GM19467 (cell line): ENCODE results near the gene ITPRIPL1.

ENCODE experiments used
- ATAC-seq: cut with Tn5 transposase; IDR thresholded peaks from one replicate; pipeline ENCODE4 v1.9.1; 2021; ENCODE audit warnings: mild to moderate bottlenecking, moderate library complexity; ENCODE audit not compliant: unreplicated experiment

The ITPRIPL1 gene

DNA sequence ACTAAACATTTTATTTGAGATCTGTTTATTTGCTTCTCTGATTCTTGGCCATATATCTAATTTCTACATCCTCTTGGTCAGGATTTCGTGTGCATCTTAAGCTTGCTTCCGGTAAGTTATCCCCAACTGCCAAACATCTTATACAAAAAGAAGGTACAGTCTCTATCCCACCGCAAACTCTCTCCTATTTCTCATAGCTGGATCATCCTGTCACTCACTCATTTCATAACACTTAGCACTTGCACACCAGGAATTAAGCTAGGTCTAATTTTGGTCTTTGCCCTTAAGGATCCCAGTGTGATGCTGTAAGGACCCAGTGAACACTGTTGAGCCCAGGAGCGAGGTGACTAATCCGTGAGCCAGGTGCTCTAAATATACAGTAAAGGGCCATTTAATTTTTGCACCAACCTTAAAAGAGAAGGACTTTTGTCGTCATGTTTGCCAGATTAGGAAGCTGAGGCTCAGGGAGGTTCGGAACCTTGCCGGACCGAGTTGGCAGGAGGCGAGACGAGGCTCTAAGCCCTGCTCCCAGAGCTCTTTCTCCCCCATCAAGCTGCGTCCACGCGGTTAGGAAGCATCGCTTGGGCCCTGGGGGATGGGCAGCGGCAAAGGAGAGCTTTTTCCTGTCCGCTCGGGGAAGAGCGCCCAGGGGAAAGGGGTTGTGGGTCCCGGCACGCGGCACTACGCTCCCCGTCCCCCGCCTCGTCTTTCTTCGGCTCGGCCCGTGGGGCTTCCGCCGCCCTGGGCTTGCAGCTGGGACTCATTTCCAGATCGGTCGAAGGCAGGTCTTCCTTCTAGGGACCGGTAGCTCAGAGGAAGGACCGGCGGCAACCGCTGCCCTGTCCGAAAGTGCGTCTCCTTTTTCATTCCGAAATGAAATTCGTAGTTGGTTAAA is 4.1 kb upstream of the ITPRIPL1 start:
- ATAC-seq: no peak

DNA sequence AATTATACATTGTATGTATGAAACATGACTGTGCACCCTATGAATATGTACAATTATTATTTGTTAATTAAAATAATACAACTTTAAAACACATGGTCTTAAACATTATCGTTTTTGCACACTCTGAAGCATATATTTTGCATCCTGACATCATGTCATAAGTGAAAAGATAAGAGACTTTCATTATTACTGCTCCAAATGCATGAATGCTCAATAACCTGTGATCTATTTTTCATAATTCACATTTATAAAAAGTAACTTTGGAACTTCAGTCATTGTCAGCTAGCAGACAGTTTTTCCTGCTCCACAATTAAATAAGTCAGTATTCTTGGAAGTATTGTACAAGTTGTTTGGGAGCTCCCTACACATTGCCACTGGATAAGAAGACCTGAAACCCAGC is 1.3 kb upstream of the ITPRIPL1 start:
- ATAC-seq: no peak

- ATAC-seq: no peak
These were observed 436 bp upstream of the ITPRIPL1 start for GRCh38 chr2:96324721-96325040.

GRCh38 chr2:96325884-96326255 is 753 bp downstream of the ITPRIPL1 start:
- ATAC-seq: no peak

DNA sequence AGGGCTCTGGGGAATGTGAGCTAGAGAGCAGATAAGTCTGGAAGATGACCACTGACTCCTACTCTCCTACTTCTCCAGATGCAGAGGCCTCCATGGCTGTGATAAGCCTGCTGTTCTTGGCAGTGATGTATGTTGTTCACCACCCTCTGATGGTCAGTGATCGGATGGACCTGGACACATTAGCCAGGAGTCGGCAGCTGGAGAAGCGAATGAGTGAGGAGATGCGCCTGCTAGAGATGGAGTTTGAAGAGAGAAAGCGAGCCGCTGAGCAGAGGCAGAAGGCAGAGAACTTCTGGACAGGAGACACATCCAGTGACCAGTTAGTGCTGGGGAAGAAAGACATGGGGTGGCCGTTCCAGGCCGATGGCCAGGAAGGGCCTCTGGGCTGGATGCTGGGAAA is 1.4 kb downstream of the ITPRIPL1 start:
- ATAC-seq: no peak

DNA sequence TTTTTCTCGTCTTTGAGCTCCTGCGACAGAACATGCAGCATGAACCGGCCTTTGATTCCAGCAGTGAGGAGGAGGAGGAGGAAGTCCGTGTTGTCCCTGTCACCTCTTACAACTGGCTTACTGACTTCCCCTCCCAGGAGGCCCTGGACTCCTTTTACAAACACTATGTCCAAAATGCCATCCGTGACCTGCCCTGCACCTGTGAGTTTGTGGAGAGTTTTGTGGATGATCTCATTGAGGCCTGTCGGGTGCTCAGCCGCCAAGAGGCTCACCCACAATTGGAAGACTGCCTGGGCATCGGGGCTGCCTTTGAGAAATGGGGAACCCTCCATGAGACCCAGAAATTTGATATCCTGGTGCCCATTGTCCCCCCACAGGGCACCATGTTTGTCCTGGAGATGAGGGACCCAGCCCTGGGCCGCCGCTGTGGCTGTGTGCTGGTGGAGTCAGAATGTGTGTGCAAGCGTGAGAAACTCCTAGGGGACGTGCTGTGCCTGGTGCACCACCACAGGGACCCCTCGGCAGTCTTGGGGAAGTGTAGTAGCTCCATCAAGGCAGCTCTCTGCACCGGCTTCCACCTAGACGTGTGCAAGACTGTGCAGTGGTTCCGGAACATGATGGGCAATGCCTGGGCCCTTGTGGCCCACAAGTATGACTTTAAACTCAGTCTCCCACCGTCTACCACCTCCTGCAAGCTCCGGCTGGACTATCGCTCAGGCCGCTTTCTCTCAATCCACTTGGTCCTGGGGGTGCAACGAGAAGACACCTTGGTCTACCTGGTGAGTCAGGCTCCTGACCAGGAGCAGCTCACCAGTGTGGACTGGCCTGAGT is 2.1 kb downstream of the ITPRIPL1 start:
- no peak for ATAC-seq

DNA sequence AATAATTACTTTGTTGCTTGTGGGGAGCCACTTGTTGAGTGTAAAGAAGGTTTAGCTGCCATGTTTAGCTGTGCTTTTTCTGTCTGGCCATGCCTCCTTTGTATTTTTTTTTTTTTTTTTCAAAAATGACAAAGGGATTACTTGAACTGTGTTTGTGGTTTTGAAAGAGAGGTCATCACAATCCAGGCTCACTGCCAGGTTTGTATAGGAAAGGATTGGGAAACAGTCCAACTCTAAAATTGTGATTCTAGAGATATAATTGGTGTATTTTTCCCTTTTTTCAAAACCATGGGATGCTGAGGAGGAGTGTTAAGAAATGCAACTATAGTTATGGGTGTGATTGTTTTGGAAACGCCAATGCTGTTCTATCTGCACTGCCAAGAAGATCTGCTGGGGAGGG is 4.3 kb downstream of the ITPRIPL1 start:
- ATAC-seq: no peak

DNA sequence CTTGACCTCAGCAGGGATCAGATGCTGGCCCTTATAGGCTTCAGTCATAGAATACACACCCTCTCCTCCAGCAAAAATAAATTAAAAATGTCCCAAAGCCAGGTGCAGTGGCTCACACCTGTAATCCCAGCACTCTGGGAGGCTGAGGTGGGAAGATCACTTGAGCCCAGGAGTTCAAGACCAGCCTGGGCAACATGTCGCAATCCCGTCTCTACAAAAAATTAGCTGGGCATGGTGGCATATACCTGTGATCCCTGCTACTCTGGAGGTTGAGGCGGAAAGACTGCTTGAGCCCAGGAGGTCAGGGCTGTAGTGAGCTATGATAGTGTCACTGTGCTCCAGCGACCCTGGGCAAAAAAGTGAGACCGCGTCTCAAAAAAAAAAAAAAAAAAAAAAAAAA is 4.8 kb downstream of the ITPRIPL1 start:
- ATAC-seq: no peak

GRCh38 chr2:96330407-96330806 is 5.3 kb downstream of the ITPRIPL1 start:
- ATAC-seq: no peak

DNA sequence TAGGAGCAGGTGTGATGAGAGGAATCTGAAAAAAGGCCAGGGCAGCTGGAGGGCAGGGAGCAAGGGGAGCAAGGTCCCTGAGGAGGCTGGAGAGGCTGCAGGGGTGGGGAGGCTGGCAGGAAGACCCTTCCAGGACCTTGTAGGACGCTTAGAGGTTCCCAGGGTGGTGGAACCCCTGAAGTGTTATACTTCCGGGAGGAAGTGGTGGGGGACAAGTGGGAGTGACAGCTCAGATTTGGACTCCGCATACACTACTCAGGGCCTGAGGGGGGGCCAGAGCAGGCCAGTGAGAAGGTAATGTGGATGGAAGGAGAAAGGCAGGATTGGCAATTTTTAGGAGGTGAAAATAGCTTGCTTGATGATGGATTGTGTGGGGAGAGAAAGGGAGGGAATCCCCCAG is 8.6 kb downstream of the ITPRIPL1 start:
- no peak for ATAC-seq

GRCh38 chr2:96336104-96336775 is 11.1 kb downstream of the ITPRIPL1 start:
- no peak for ATAC-seq

- ATAC-seq: no peak
These were observed 11.8 kb downstream of the ITPRIPL1 start for GRCh38 chr2:96336873-96337272.

GRCh38 chr2:96340493-96341414 is 15.6 kb downstream of the ITPRIPL1 start:
- no peak for ATAC-seq

GRCh38 chr2:96341641-96342040 is 16.5 kb downstream of the ITPRIPL1 start:
- no peak for ATAC-seq

GRCh38 chr2:96342085-96342484 is 17.0 kb downstream of the ITPRIPL1 start:
- no peak for ATAC-seq

DNA sequence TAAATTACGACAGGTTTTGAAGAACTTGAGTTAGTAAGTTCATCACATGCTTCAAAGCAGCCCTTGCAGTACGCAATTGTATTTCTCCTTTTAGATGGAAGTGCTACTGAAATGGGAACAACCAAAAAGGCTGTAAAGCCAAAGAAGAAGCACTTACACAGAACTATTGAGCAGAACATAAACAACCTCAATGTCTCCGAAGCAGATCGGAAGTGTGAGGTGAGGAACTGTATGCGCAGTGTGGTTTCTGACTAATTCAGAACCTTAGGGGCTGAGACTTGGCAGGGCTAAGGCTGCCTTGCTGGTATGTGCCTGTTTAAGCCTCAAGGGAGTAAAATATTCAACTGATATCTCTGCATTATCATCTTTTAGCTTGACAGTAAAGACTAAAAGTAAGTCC is 18.9 kb downstream of the ITPRIPL1 start:
- peak; percentile 73 for ATAC-seq

GRCh38 chr2:96345438-96345837 is 20.3 kb downstream of the ITPRIPL1 start:
- ATAC-seq: no peak

GRCh38 chr2:96345868-96346462 is 20.8 kb downstream of the ITPRIPL1 start:
- no peak for ATAC-seq

- ATAC-seq: no peak
These were observed 22.3 kb downstream of the ITPRIPL1 start for GRCh38 chr2:96347395-96347794.

DNA sequence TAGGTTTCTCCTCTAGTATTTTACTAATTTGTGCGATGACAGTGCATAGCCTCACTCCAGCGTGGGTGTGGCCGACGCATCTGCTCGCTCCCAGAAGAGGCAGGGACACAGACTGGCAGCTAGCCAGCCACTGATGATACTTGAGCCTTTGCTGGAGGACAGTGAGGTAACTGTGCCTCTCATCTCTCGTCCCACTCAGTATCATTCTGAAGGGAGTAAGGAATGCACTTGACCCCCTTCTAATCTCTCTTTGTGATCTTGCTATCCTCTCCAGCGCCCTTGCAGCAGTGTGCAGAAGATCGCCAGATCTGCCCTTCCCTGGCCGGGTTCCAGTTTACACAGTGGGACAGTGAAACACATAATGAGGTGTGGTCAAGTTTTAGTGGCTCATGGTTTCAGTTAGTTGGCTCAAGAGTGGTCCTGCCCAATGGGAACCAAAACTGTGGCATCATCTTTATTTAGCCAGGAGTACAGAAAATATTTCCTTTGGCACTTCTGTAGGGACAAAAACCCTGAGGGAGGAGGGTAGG is 28.0 kb downstream of the ITPRIPL1 start:
- no peak for ATAC-seq
